AG04450 (cell line): ENCODE data around the gene PDIA2. TPM values are rescaled to one million over a fixed set of nuclear protein-coding genes. Genes with fewer than 3 reads are reported as not detected.
"Not testable (repeated sequence)": the region's sequence is repeated elsewhere in the genome, so short reads cannot be mapped to it uniquely, and the experiment has no call there.

ENCODE experiments used
- CTCF ChIA-PET: fragments of 300-600, 350-600 bp; formaldehyde crosslinking; extraction: SDS; loops from one replicate; lab custom pipeline; 2022; ENCODE audit warnings: antibody characterized with exemption, inconsistent platforms; lab: Charles Lee
- POLR2A ChIA-PET: fragments of 350-600 bp; formaldehyde crosslinking; extraction: SDS; loops from one replicate; lab custom pipeline; 2021; ENCODE audit warnings: antibody characterized with exemption, inconsistent platforms; lab: Yijun Ruan, JAX
- DNase-seq: peaks from one replicate; pipeline ENCODE4 v3.0.0-alpha.2; 2011; ENCODE audit warnings: low read depth, low spot score
- H3K27ac ChIP-seq: one replicate; pipeline ENCODE4 v1.5.1; 2012; ENCODE audit warnings: low read depth, low read length, control low read depth
- H3K27me3 ChIP-seq: one replicate; pipeline ENCODE4 v1.6.0; 2012; ENCODE audit warnings: low read length; ENCODE audit not compliant: control insufficient read depth, insufficient read depth
- H3K4me3 ChIP-seq: 2 replicates; pipeline ENCODE4 v1.5.1; 2011; ENCODE audit warnings: mild to moderate bottlenecking, low read depth, low read length, control low read depth
- H3K9me3 ChIP-seq: 2 replicates; pipeline ENCODE4 v1.5.1; 2012; ENCODE audit warnings: low read length; ENCODE audit not compliant: control insufficient read depth, insufficient read depth
- polyA plus RNA-seq: library from polyadenylated mRNA; depleted of rRNA; stranded (reverse); fragments of >200 nt; gene quantifications from 2 replicates; pipeline ENCODE4 v1.2.3, GENCODE V29; 2011
- TF ChIP-seq, protein P1 (sequence below): IDR thresholded peaks from 2 replicates; pipeline ENCODE4 v1.5.1; 2011; ENCODE audit warnings: low read depth, low read length, control low read depth, inconsistent platforms

PDIA2 gene
- polyA plus RNA-seq, 1 experiment, result 0.45 TPM

DNA sequence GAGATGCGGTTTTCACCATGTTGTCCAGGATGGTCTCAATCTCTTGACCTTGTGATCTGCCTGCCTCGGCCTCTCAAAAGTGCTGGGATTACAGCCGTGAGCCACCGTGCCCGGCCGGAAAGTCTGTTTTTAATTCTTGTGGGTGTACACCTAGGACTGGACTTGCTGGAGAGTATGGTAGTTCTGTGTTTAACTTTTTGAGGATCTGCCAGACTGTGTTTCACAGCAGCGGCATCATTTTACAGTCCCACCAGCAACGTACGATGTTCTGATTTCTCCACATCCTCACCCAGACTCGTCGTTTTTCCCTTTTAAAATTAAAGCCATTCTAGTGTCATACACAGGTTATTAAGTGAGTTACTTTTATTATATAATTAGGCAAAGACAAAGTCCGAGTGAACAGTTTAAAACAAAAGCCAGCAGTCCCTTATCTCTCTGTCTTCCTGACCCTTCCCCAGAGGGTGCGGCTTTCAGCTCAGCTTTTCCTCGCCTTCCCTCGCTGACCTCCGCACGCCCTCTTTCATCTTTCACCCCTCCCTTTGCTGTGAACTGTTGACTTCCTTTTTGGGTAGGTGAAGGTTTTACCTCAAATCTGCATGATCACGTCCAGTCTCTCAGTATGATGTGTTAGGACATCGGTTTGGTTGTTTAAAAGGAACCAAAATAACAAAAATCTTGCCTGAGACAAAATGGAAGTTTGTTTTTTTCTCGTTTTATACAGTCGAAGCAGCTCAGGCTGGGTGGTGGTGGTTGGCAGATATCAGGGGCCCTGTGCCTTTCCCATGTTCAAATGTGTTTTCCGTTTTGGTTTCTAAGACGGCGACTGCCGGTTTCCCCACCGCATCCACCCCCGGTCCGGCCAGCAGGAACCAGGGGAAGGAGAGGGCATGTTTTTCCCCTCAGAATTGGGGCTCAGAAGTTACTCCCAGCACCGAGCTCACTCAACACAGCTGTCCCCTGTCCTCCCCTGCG is 30.3 kb upstream of the PDIA2 start:
- CTCF ChIA-PET, result interaction anchor here (0.5 kb wide), 1 partner anchor 11 kb away, joined by 7 read pairs; no protein-coding TSS in a partner anchor
- Histone ChIP-seq H3K4me3 (no peak overlapping the region), H3K27me3 (no peaks in the 10 kb centered on the region), H3K9me3 (no peaks in the 10 kb centered on the region; the same call in 1 of the 2 replicates), H3K27ac (no peak overlapping the region)
- TF ChIP-seq, protein P1, sequence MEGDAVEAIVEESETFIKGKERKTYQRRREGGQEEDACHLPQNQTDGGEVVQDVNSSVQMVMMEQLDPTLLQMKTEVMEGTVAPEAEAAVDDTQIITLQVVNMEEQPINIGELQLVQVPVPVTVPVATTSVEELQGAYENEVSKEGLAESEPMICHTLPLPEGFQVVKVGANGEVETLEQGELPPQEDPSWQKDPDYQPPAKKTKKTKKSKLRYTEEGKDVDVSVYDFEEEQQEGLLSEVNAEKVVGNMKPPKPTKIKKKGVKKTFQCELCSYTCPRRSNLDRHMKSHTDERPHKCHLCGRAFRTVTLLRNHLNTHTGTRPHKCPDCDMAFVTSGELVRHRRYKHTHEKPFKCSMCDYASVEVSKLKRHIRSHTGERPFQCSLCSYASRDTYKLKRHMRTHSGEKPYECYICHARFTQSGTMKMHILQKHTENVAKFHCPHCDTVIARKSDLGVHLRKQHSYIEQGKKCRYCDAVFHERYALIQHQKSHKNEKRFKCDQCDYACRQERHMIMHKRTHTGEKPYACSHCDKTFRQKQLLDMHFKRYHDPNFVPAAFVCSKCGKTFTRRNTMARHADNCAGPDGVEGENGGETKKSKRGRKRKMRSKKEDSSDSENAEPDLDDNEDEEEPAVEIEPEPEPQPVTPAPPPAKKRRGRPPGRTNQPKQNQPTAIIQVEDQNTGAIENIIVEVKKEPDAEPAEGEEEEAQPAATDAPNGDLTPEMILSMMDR, result no peak
- POLR2A ChIA-PET, result no interaction called here
- DNase-seq, result no peak

DNA sequence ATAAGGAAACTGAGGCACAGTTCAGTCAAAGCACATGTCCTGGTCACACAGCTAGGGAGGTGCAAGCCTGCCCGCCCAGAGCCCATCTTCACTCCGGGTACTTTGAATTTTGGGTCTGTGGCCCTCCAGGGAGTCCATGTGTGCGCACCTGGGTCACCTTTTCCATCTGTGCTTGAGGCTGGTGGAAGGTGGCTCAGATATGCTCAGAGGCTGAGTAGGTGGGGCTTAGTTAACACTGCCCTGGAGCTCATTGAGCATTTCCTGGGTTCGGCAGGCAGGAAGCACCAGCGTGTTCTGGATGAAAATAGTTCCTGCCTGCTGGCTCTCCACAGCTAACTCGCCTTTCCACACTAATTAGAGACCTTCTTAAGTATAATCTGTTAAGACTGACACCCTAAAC is 29.1 kb upstream of the PDIA2 start:
- TF ChIP-seq, protein P1, result no peak
- Histone ChIP-seq H3K27me3 (no peaks in the 10 kb centered on the region), H3K4me3 (no peak overlapping the region), H3K27ac (no peak overlapping the region), H3K9me3 (no peaks in the 10 kb centered on the region; the same call in 1 of the 2 replicates)
- no peak for DNase-seq
- ChIA-PET CTCF (interaction anchor here (0.6 kb wide), 1 partner anchor 98 kb away, joined by 3 read pairs; no protein-coding TSS in a partner anchor), POLR2A (interaction anchor here (0.6 kb wide), 1 partner anchor 15 kb away, joined by 3 read pairs; no protein-coding TSS in a partner anchor)

DNA sequence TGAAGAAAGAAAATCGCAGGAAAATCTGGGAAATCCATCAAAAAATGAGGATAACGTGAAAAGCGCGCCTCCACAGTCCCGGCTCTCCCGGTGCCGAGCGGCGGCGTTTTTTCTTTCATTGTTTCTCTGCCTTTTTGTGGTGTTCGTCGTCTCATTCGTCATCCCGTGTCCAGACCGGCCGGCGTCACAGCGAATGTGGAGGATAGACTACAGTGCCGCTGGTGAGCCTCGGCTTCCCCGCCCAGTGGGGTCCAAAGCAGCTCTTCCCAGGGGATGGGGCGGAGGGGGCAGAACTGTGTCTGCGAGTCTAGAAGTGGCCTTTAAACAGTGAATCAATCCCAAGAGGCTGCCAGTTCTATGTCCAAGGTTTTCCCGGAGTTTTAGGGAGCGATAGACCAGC is 28.5 kb upstream of the PDIA2 start:
- Histone ChIP-seq H3K27ac (no peak overlapping the region), H3K4me3 (no peak overlapping the region), H3K27me3 (no peaks in the 10 kb centered on the region), H3K9me3 (no peaks in the 10 kb centered on the region; the same call in 1 of the 2 replicates)
- no peak for DNase-seq
- POLR2A ChIA-PET, result no interaction called here
- CTCF ChIA-PET, result no interaction called here
- TF ChIP-seq, protein P1, result no peak

DNA sequence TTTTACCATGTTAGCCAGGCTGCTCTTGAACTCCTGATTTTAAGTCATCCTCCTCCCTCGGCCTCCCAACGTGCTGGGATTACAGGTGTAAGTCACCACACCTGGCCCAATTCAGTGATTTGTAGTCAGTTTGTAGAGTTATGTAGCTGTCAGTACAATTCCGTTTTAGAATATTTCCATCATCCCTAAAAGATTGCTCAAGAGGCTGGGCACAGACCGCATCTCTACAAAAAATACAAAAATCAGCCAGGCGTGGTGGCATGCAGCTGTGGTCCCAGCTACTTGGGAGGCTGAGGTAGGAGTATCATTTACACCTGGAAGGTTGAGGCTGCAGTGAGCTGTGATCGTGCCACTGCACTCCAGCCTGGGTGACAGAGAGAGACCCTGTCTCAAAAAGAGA is 27.8 kb upstream of the PDIA2 start:
- Histone ChIP-seq H3K4me3 (no peak overlapping the region), H3K27me3 (no peaks in the 10 kb centered on the region), H3K9me3 (no peaks in the 10 kb centered on the region), H3K27ac (no peak overlapping the region)
- TF ChIP-seq, protein P1, result no peak
- CTCF ChIA-PET, result no interaction called here
- DNase-seq, result no peak
- POLR2A ChIA-PET, result no interaction called here

DNA sequence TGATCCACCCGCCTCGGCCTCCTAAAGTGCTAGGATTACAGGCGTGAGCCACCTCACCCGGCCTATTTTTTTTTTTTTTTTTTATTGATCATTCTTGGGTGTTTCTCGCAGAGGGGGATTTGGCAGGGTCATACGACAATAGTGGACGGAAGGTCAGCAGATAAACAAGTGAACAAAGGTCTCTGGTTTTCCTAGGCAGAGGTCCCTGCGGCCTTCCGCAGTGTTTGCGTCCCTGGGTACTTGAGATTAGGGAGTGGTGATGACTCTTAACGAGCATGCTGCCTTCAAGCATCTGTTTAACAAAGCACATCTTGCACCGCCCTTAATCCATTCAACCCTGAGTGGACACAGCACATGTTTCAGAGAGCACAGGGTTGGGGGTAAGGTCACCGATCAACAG is 24.9 kb upstream of the PDIA2 start:
- H3K27ac ChIP-seq, CTCF ChIA-PET, H3K27me3 ChIP-seq, H3K4me3 ChIP-seq, POLR2A ChIA-PET, DNase-seq, H3K9me3 ChIP-seq: not testable (repeated sequence)
